CD4-positive, alpha-beta T cell (primary cell): Measurements from ENCODE around the gene CLRN3. TPM values are rescaled to one million over a fixed set of nuclear protein-coding genes. Genes with fewer than 3 reads are reported as not detected.

Source experiments
- ATAC-seq: fragments of 200-7000 bp; cut with Tn5 transposase; one replicate; pipeline ENCODE4 v1.10.0; 2022; ENCODE audit warnings: mild to moderate bottlenecking; ENCODE audit not compliant: poor library complexity
- CTCF ChIA-PET: fragments of 350-600 bp; sonication (Branson Sonifier 250); formaldehyde crosslinking; loops from one replicate; lab custom pipeline; 2021; ENCODE audit warnings: antibody characterized with exemption, inconsistent platforms; lab: Charles Lee
- POLR2A ChIA-PET: fragments of 350-600 bp; sonication (Branson Sonifier 250); formaldehyde crosslinking; loops from one replicate; lab custom pipeline; 2021; ENCODE audit warnings: antibody characterized with exemption, inconsistent platforms; lab: Charles Lee
- DNase-seq, 14 experiments: peaks; one replicate each; pipeline ENCODE4 v3.0.0-alpha.2; 2013 to 2020; ENCODE audit warnings: mixed read lengths in 2 of 14
- H3K27ac ChIP-seq, 2 donors: one replicate each; pipeline versions ENCODE4 v1.5.1 to v1.7.0; 2013; ENCODE audit warnings: low read length in 2 of 2, low read depth in 1 of 2, mild to moderate bottlenecking in 1 of 2
- H3K27me3 ChIP-seq, 2 experiments: 1 replicate in 1 of 2; 2 replicates in 1 of 2; pipeline versions ENCODE4 v1.6.1 to v1.7.0; 2013; ENCODE audit warnings: low read length in 2 of 2, control low read depth in 1 of 2, mild to moderate bottlenecking in 1 of 2, moderate library complexity in 1 of 2; ENCODE audit not compliant: insufficient read depth in 2 of 2, control insufficient read depth in 1 of 2
- H3K36me3 ChIP-seq: one replicate; pipeline ENCODE4 v1.6.1; 2013; ENCODE audit warnings: low read length, control low read depth; ENCODE audit not compliant: insufficient read depth
- H3K4me1 ChIP-seq: one replicate; pipeline ENCODE4 v1.6.1; 2013; ENCODE audit warnings: low read length, control low read depth; ENCODE audit not compliant: insufficient read depth
- H3K4me3 ChIP-seq: one replicate; pipeline ENCODE4 v1.5.1; 2013; ENCODE audit warnings: mild to moderate bottlenecking, low read length, moderate library complexity
- H3K9me3 ChIP-seq, 2 experiments: 1 replicate in 1 of 2; 2 replicates in 1 of 2; pipeline versions ENCODE4 v1.6.1 to v1.7.0; 2013; ENCODE audit warnings: low read length in 2 of 2, mild to moderate bottlenecking in 2 of 2, control low read depth in 1 of 2, moderate library complexity in 1 of 2; ENCODE audit not compliant: control insufficient read depth in 1 of 2, insufficient read depth in 1 of 2
- H3K27ac Mint-ChIP-seq: one replicate; pipeline ENCODE4 v1.8.0; 2020; ENCODE audit warnings: mixed read lengths
- H3K27me3 Mint-ChIP-seq: one replicate; pipeline ENCODE4 v1.8.0; 2021; ENCODE audit warnings: mixed read lengths
- H3K36me3 Mint-ChIP-seq: one replicate; pipeline ENCODE4 v1.8.0; 2021; ENCODE audit warnings: low read depth, mixed read lengths
- H3K4me1 Mint-ChIP-seq: one replicate; pipeline ENCODE4 v1.8.0; 2021; ENCODE audit warnings: low read depth, mixed read lengths
- H3K4me3 Mint-ChIP-seq: one replicate; pipeline ENCODE4 v1.8.0; 2020; ENCODE audit warnings: mild to moderate bottlenecking, mixed read lengths
- H3K9me3 Mint-ChIP-seq: one replicate; pipeline ENCODE4 v1.8.0; 2020; ENCODE audit warnings: mixed read lengths
- intact Hi-C, 2 experiments: fragments of 100-400 bp; cut with DNase I in 1 of 2; cut with micrococcal nuclease in 1 of 2; formaldehyde crosslinking; loops; one replicate each; pipeline versions ENCODE4 v1.15.1 to v1.9.0; 2023 to 2025; cut with DNase I, micrococcal nuclease
- total RNA-seq, 174 experiments: library from RNA in 2 of 174; stranded (reverse) in 2 of 174; gene quantifications; one replicate each; pipeline ENCODE4 v1.2.3 and lab custom pipeline; 2021 to 2026
- TF ChIP-seq, protein P1 (sequence below): fragments of 200-600 bp; IDR thresholded peaks from one replicate; pipeline ENCODE4 v1.8.0; 2022; ENCODE audit warnings: antibody characterized with exemption, mild to moderate bottlenecking

The CLRN3 gene
- total RNA-seq, 2 experiments from 2014 or later: not detected

DNA sequence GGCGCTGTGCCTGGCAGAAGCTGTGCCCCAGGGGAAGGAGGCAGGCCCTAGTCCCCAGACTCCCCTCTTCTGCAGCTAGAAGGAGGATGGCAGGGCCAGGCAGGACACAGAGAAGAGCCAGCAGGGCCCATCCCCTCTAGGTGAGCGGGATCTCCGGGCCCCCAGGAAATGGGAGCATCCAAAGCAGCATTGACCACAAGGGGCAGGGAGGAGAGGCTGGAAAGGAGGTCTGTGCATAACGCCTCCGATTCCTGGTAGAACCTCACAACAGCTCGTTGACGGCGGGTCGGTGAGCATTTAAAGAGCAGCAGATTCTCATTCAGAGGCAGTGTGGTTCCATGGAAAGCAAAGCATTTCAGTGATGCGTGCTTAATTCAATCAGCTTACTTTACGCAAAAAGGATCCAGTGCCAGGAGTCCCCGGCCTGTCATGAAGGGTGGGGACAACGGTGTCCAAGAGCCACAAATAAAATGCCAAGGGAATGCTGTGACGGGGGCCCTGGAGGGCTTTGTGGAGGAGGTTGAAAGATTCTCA lies 41.0 kb downstream of the CLRN3 start:
- no peak for DNase-seq
- H3K36me3 ChIP-seq: no peaks in the 10 kb centered on the region
- H3K27me3 ChIP-seq: peaks cover 0 to 5% of the 10 kb centered on the region in 2 experiments
- no peak overlapping the region for H3K27ac Mint-ChIP-seq
- no peak overlapping the region for H3K4me3 Mint-ChIP-seq
- H3K9me3 ChIP-seq: peaks cover 0 to 14% of the 10 kb centered on the region in 2 experiments
- H3K27ac ChIP-seq: no peak overlapping the region
- no peaks in the 10 kb centered on the region for H3K9me3 Mint-ChIP-seq
- no peak for ATAC-seq
- H3K4me1 ChIP-seq: peaks cover 13% of the 10 kb centered on the region
- CTCF ChIA-PET: no interaction called here
- peaks cover 10% of the 10 kb centered on the region for H3K4me1 Mint-ChIP-seq
- intact Hi-C loops: loop anchor here (2.0 to 10.0 kb wide), 4 partner anchors 137 to 1984 kb away; no protein-coding TSS in a partner anchor
- H3K36me3 Mint-ChIP-seq: no peaks in the 10 kb centered on the region
- no peak overlapping the region for H3K4me3 ChIP-seq
- POLR2A ChIA-PET: no interaction called here
- TF ChIP-seq, protein P1, sequence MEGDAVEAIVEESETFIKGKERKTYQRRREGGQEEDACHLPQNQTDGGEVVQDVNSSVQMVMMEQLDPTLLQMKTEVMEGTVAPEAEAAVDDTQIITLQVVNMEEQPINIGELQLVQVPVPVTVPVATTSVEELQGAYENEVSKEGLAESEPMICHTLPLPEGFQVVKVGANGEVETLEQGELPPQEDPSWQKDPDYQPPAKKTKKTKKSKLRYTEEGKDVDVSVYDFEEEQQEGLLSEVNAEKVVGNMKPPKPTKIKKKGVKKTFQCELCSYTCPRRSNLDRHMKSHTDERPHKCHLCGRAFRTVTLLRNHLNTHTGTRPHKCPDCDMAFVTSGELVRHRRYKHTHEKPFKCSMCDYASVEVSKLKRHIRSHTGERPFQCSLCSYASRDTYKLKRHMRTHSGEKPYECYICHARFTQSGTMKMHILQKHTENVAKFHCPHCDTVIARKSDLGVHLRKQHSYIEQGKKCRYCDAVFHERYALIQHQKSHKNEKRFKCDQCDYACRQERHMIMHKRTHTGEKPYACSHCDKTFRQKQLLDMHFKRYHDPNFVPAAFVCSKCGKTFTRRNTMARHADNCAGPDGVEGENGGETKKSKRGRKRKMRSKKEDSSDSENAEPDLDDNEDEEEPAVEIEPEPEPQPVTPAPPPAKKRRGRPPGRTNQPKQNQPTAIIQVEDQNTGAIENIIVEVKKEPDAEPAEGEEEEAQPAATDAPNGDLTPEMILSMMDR: no peak
- H3K27me3 Mint-ChIP-seq: peaks cover 5% of the 10 kb centered on the region

DNA sequence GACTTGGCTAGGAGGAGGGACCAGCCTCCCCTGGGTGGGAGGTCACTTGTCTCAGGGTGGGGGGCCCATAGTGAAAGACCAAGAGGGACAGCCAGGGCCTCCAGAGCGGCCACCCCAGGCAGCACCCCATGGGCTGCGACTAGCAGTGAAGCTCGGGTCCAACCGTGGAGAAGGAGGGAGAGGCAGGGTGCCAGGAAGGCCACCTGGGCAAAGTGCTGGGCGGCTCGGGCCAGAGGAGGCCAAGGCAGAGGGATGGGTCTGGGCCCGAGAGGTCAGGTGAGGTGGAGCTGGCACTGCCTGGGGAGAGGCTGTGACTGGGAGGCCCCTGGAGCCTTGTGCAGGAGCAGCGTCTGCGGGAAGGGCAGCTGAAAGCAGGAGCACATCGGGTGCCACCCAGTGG lies 41.8 kb downstream of the CLRN3 start:
- intact Hi-C loops: loop anchor here (5.0 to 10.0 kb wide), 3 partner anchors 606 to 1984 kb away; no protein-coding TSS in a partner anchor
- DNase-seq: no peak
- Histone ChIP-seq H3K4me1 (peaks cover 13% of the 10 kb centered on the region), H3K9me3 (peaks cover 0 to 17% of the 10 kb centered on the region in 2 experiments), H3K27ac (no peak overlapping the region), H3K36me3 (no peaks in the 10 kb centered on the region), H3K27me3 (peaks cover 0 to 5% of the 10 kb centered on the region in 2 experiments), H3K4me3 (no peak overlapping the region)
- no peak overlapping the region for H3K27ac Mint-ChIP-seq
- ATAC-seq: no peak
- H3K4me1 Mint-ChIP-seq: peaks cover 16% of the 10 kb centered on the region
- peaks cover 5% of the 10 kb centered on the region for H3K27me3 Mint-ChIP-seq
- CTCF ChIA-PET: no interaction called here
- H3K36me3 Mint-ChIP-seq: no peaks in the 10 kb centered on the region
- POLR2A ChIA-PET: no interaction called here
- no peak overlapping the region for H3K4me3 Mint-ChIP-seq
- H3K9me3 Mint-ChIP-seq: no peaks in the 10 kb centered on the region
- TF ChIP-seq, protein P1: no peak

DNA sequence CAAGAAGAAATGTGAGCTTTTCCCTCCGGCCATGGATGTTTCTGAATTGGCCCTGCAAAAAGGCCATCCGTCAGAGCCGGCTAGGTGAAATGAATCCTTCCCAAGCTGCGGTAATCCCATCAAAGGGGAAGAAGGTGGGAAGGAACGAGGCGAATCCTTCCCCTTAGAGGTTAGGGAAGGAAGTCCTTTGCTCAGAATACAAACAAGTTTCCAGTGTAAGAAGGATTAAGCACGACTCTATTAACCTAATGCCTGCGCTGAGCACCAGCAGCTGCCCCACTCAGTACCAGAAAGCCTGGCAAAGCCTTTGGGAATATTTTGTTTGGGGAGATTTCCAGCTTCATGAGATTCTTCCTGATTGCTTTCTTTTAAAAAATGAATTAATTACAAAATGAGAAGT lies 42.8 kb downstream of the CLRN3 start:
- ATAC-seq (no peak), DNase-seq (no peak)
- ChIA-PET CTCF (no interaction called here), POLR2A (no interaction called here)
- Mint-ChIP-seq H3K4me1 (peaks cover 16% of the 10 kb centered on the region), H3K27ac (no peak overlapping the region), H3K36me3 (no peaks in the 10 kb centered on the region), H3K27me3 (peaks cover 5% of the 10 kb centered on the region), H3K9me3 (no peaks in the 10 kb centered on the region), H3K4me3 (no peak overlapping the region)
- TF ChIP-seq, protein P1: no peak
- peaks cover 0 to 21% of the 10 kb centered on the region in 2 experiments for H3K9me3 ChIP-seq
- peaks cover 0 to 5% of the 10 kb centered on the region in 2 experiments for H3K27me3 ChIP-seq
- H3K4me1 ChIP-seq: peaks cover 13% of the 10 kb centered on the region
- intact Hi-C loops: loop anchor here (5.0 to 10.0 kb wide), 3 partner anchors 605 to 1983 kb away; no protein-coding TSS in a partner anchor
- no peak overlapping the region for H3K4me3 ChIP-seq
- H3K27ac ChIP-seq: no peak overlapping the region
- H3K36me3 ChIP-seq: no peaks in the 10 kb centered on the region
